ENCODE data around the gene NANS. TPM values are rescaled to one million over a fixed set of nuclear protein-coding genes. Genes with fewer than 3 reads are reported as not detected.

NANS gene
- total RNA-seq, 1 donor from 2014 or later, result 61.9 TPM

- Histone ChIP-seq H3K27me3 (ENCODE audit: low read depth) (no peaks in the 10 kb centered on the region), H3K9me3 (no peaks in the 10 kb centered on the region), H3K4me1 (no peaks in the 10 kb centered on the region), H3K36me3 (no peaks in the 10 kb centered on the region), H3K27ac (no peak overlapping the region), H3K4me3 (no peak overlapping the region)
- no peak for TF ChIP-seq CTCF (IDR thresholded peaks at IDR 0.05)
- ATAC-seq (no peak), DNase-seq (no peak)
- intact Hi-C loops (cut with DNase I), result no loop called here
These were observed 7.1 kb upstream of the NANS start for GRCh38 chr9:98049288-98050072.

- intact Hi-C loops (cut with DNase I), result no loop called here
These were observed 6.2 kb upstream of the NANS start for GRCh38 chr9:98050351-98050750.

GRCh38 chr9:98054376-98054951 lies 2.1 kb upstream of the NANS start:
- TF ChIP-seq CTCF (IDR thresholded peaks at IDR 0.05), result no peak
- no peak for DNase-seq
- Histone ChIP-seq H3K9me3 (no peaks in the 10 kb centered on the region), H3K4me3 (no peak overlapping the region), H3K36me3 (no peaks in the 10 kb centered on the region), H3K4me1 (peaks cover 28% of the 10 kb centered on the region), H3K27ac (no peak overlapping the region), H3K27me3 (ENCODE audit: low read depth) (no peaks in the 10 kb centered on the region)
- intact Hi-C loops (cut with DNase I), result no loop called here
- no peak for ATAC-seq

More at GRCh38 chr9:98050351-98050750, 6.2 kb upstream of the NANS start:
- no peak for DNase-seq
- no peak for TF ChIP-seq CTCF (IDR thresholded peaks at IDR 0.05)
- Histone ChIP-seq H3K9me3 (no peaks in the 10 kb centered on the region), H3K4me3 (no peak overlapping the region), H3K4me1 (no peaks in the 10 kb centered on the region), H3K27me3 (ENCODE audit: low read depth) (no peaks in the 10 kb centered on the region), H3K36me3 (no peaks in the 10 kb centered on the region), H3K27ac (no peak overlapping the region)
- no peak for ATAC-seq

GRCh38 chr9:98057138-98057799 lies 737 bp downstream of the NANS start:
- Histone ChIP-seq H3K36me3 (peaks cover 18% of the 10 kb centered on the region), H3K27me3 (ENCODE audit: low read depth) (no peaks in the 10 kb centered on the region), H3K4me1 (peaks cover 34% of the 10 kb centered on the region), H3K9me3 (no peaks in the 10 kb centered on the region), H3K4me3 (peak overlapping the region; percentile 94), H3K27ac (peak overlapping the region; percentile 96)
- intact Hi-C loops (cut with DNase I), result no loop called here
- ATAC-seq, result peak in 1 of 2 donors; percentile 2
- TF ChIP-seq CTCF (IDR thresholded peaks at IDR 0.05), result no peak
- DNase-seq, result no peak

- H3K4me1 ChIP-seq, result peaks cover 29% of the 10 kb centered on the region
- H3K36me3 ChIP-seq, result peaks cover 58% of the 10 kb centered on the region
- no peaks in the 10 kb centered on the region for H3K9me3 ChIP-seq
- no peak overlapping the region for H3K27ac ChIP-seq
- intact Hi-C loops (cut with DNase I), result no loop called here
- H3K4me3 ChIP-seq, result no peak overlapping the region
- DNase-seq (no peak), ATAC-seq (no peak)
- no peaks in the 10 kb centered on the region for H3K27me3 ChIP-seq (ENCODE audit: low read depth)
- TF ChIP-seq CTCF (IDR thresholded peaks at IDR 0.05), result no peak
These were observed 5.6 kb downstream of the NANS start for GRCh38 chr9:98062161-98062560.
